Panc1 (cell line): ENCODE measurements around the gene ADPRH. TPM values are rescaled to one million over a fixed set of nuclear protein-coding genes. Genes with fewer than 3 reads are reported as not detected.

Source experiments
- ATAC-seq: fragments of 200-7000 bp; cut with Tn5 transposase; 2 replicates; pipeline ENCODE4 v1.9.1; 2020; ENCODE audit warnings: mild to moderate bottlenecking, moderate library complexity
- BruUV-seq: library from RNA; stranded (reverse); fragments of 400-500 nt; replicated peaks from 2 replicates; lab custom pipeline; 2021; lab: Mats Ljungman, UMichigan
- CTCF ChIA-PET: fragments of 300-600 bp; sonication (Branson Sonifier 250); formaldehyde crosslinking; loops from one replicate; lab custom pipeline; 2022; ENCODE audit warnings: antibody characterized with exemption; lab: Charles Lee
- POLR2A ChIA-PET: fragments of 300-600 bp; sonication (Branson Sonifier 250); formaldehyde crosslinking; loops from one replicate; lab custom pipeline; 2022; ENCODE audit warnings: antibody characterized with exemption; lab: Charles Lee
- DNase-seq: peaks from one replicate; pipeline ENCODE4 v3.0.0-alpha.2; 2010; ENCODE audit warnings: low read depth, low spot score
- H3K27ac ChIP-seq: 2 replicates; pipeline ENCODE4 v1.5.1; 2011; ENCODE audit warnings: mild to moderate bottlenecking, low read length, inconsistent platforms
- H3K27me3 ChIP-seq: fragments of 200-500 bp; sonication (Bioruptor generic); 2 replicates; pipeline ENCODE4 v1.6.0; 2014; ENCODE audit warnings: low read length, inconsistent platforms; ENCODE audit not compliant: control insufficient read depth, insufficient read depth
- H3K36me3 ChIP-seq: fragments of 200-500 bp; sonication (Bioruptor generic); 2 replicates; pipeline ENCODE4 v1.5.1; 2014; ENCODE audit warnings: inconsistent platforms, mild to moderate bottlenecking, low read length, moderate library complexity; ENCODE audit not compliant: control insufficient read depth, insufficient read depth
- H3K4me1 ChIP-seq: 2 replicates; pipeline ENCODE4 v1.5.1; 2011; ENCODE audit warnings: inconsistent platforms, mild to moderate bottlenecking, low read length, moderate library complexity; ENCODE audit not compliant: control insufficient read depth, insufficient read depth
- H3K4me3 ChIP-seq, 2 experiments: 2 replicates each; pipeline ENCODE4 v1.5.1; 2011 to 2012; ENCODE audit warnings: low read depth in 2 of 2, low read length in 2 of 2, mild to moderate bottlenecking in 2 of 2, inconsistent platforms in 1 of 2, moderate library complexity in 1 of 2
- H3K9me3 ChIP-seq: fragments of 200-500 bp; sonication (Bioruptor generic); 2 replicates; pipeline ENCODE4 v1.5.1; 2014; ENCODE audit warnings: low read depth, mild to moderate bottlenecking, inconsistent platforms, low read length, moderate library complexity; ENCODE audit not compliant: control insufficient read depth, insufficient read depth
- CTCF ChIP-seq: fragments of 450-650 bp; IDR thresholded peaks from 2 replicates; pipeline ENCODE4 v1.5.1; 2017; ENCODE audit warnings: mild to moderate bottlenecking
- POLR2AphosphoS5 ChIP-seq: IDR thresholded peaks from 2 replicates; pipeline ENCODE4 v1.6.1; 2012; ENCODE audit warnings: mild to moderate bottlenecking, low read depth, low read length, moderate library complexity
- REST ChIP-seq, 2 experiments: IDR thresholded peaks; 2 replicates each; pipeline ENCODE4 v1.6.1; 2011 to 2012; ENCODE audit warnings: low read depth in 2 of 2, control low read depth in 1 of 2, low read length in 1 of 2, mild to moderate bottlenecking in 1 of 2, moderate library complexity in 1 of 2; ENCODE audit not compliant: insufficient read depth in 1 of 2
- SIN3A ChIP-seq: IDR thresholded peaks from 2 replicates; pipeline ENCODE4 v1.6.1; 2012; ENCODE audit warnings: low read depth, mild to moderate bottlenecking, low read length, moderate library complexity, borderline replicate concordance; ENCODE audit not compliant: insufficient read depth
- TCF7L2 ChIP-seq: IDR thresholded peaks from 2 replicates; pipeline ENCODE4 v1.6.1; 2011; ENCODE audit warnings: mild to moderate bottlenecking, low read depth, low read length, inconsistent platforms
- in situ Hi-C: cut with HindIII; loops from 2 replicates; pipeline ENCODE4 v1.10.0; 2016; ENCODE audit warnings: low sequenced_read_pairs, low pct_unique_long_range_greater_than_20kb
- intact Hi-C: fragments of 100-400 bp; cut with micrococcal nuclease; formaldehyde crosslinking; loops from one replicate; pipeline ENCODE4 v1.10.0; 2022; ENCODE audit not compliant: unreplicated experiment
- total RNA-seq: library from RNA; stranded (reverse); gene quantifications from one replicate; pipeline ENCODE4 v1.2.1, GENCODE V29; 2021; ENCODE audit not compliant: unreplicated experiment

ADPRH gene
- total RNA-seq, 1 experiment from 2014 or later: 7.8 TPM

GRCh38 chr3:119636891-119637611, 57.8 kb downstream of the ADPRH start:
- TF ChIP-seq REST (IDR thresholded peaks at IDR 0.05; ENCODE audit: insufficient read depth in 1 of 2, low read depth in 2 of 2, low read length in 1 of 2): no peak
- no peak for TF ChIP-seq POLR2AphosphoS5
- TF ChIP-seq SIN3A: no peak
- TF ChIP-seq CTCF: no peak
- TF ChIP-seq TCF7L2: no peak
- POLR2A ChIA-PET: no interaction called here
- H3K9me3 ChIP-seq: no peaks in the 10 kb centered on the region
- DNase-seq: no peak
- H3K27me3 ChIP-seq: peaks cover 2% of the 10 kb centered on the region; the same call in 1 of the 2 replicates
- no peak overlapping the region for H3K4me3 ChIP-seq
- in situ Hi-C loops (no loop called here), intact Hi-C loops (no loop called here)
- H3K36me3 ChIP-seq: no peaks in the 10 kb centered on the region
- no TSS peak for BruUV-seq
- H3K4me1 ChIP-seq: no peaks in the 10 kb centered on the region
- CTCF ChIA-PET: no interaction called here
- ATAC-seq: no peak
- H3K27ac ChIP-seq: no peak overlapping the region

- no peak for DNase-seq
- Histone ChIP-seq H3K4me3 (no peak overlapping the region), H3K9me3 (no peaks in the 10 kb centered on the region), H3K4me1 (0 out of 2 replicates have a peak, but pooled peaks cover 2% of the 10 kb centered on the region), H3K36me3 (no peaks in the 10 kb centered on the region), H3K27ac (no peak overlapping the region), H3K27me3 (peaks cover 2% of the 10 kb centered on the region; the same call in 1 of the 2 replicates)
- ChIA-PET POLR2A (no interaction called here), CTCF (no interaction called here)
- in situ Hi-C loops (no loop called here), intact Hi-C loops (no loop called here)
- no TSS peak for BruUV-seq
- ATAC-seq: no peak
- TF ChIP-seq REST (IDR thresholded peaks at IDR 0.05; ENCODE audit: insufficient read depth in 1 of 2, low read depth in 2 of 2, low read length in 1 of 2): no peak
- no peak for TF ChIP-seq SIN3A
- TF ChIP-seq TCF7L2: no peak
- no peak for TF ChIP-seq POLR2AphosphoS5
- TF ChIP-seq CTCF: no peak
Observed at GRCh38 chr3:119637679-119638477, 58.6 kb downstream of the ADPRH start.
